Hepatocyte (in vitro differentiated cells): ENCODE measurements around the gene SEMA5B. TPM values are rescaled to one million over a fixed set of nuclear protein-coding genes. Genes with fewer than 3 reads are reported as not detected.

Experiments
- DNase-seq: peaks from one replicate; pipeline ENCODE4 v3.0.0-alpha.2; 2016; ENCODE audit warnings: low spot score
- H2AFZ ChIP-seq: fragments of 200-600 bp; sonication (generic); 2 replicates; pipeline ENCODE4 v1.6.0; 2016; ENCODE audit warnings: antibody characterized with exemption, mild to moderate bottlenecking
- H3K27ac ChIP-seq: fragments of 200-600 bp; sonication (generic); 2 replicates; pipeline ENCODE4 v1.5.1; 2016; ENCODE audit warnings: mild to moderate bottlenecking
- H3K27me3 ChIP-seq: fragments of 200-600 bp; sonication (generic); 2 replicates; pipeline ENCODE4 v1.6.1; 2016
- H3K36me3 ChIP-seq: fragments of 200-600 bp; sonication (generic); replicated peaks from 2 replicates; pipeline ENCODE4 v1.5.1; 2016; ENCODE audit warnings: low read depth; ENCODE audit not compliant: insufficient read depth
- H3K4me1 ChIP-seq: fragments of 200-600 bp; sonication (generic); 2 replicates; pipeline ENCODE4 v1.5.1; 2016; ENCODE audit warnings: mild to moderate bottlenecking, moderate library complexity; ENCODE audit not compliant: insufficient read depth
- H3K4me2 ChIP-seq: fragments of 200-600 bp; sonication (generic); 2 replicates; pipeline ENCODE4 v1.6.0; 2016
- H3K4me3 ChIP-seq: fragments of 200-600 bp; sonication (generic); 2 replicates; pipeline ENCODE4 v1.5.1; 2016; ENCODE audit warnings: mild to moderate bottlenecking
- H3K79me2 ChIP-seq: fragments of 200-600 bp; sonication (generic); 2 replicates; pipeline ENCODE4 v1.6.0; 2017; ENCODE audit warnings: mild to moderate bottlenecking
- H3K9me2 ChIP-seq: fragments of 200-600 bp; sonication (generic); replicated peaks from 2 replicates; pipeline ENCODE4 v1.6.0; 2017; ENCODE audit warnings: mild to moderate bottlenecking; ENCODE audit not compliant: insufficient read depth
- H3K9me3 ChIP-seq: fragments of 200-600 bp; sonication (generic); 2 replicates; pipeline ENCODE4 v1.5.1; 2016; ENCODE audit warnings: low read depth, mild to moderate bottlenecking
- H4K20me1 ChIP-seq: fragments of 200-600 bp; sonication (generic); 2 replicates; pipeline ENCODE4 v1.6.0; 2016; ENCODE audit warnings: mild to moderate bottlenecking; ENCODE audit not compliant: insufficient read depth, poor library complexity, severe bottlenecking
- EZH2 ChIP-seq: fragments of 200-600 bp; sonication (generic); IDR thresholded peaks from 2 replicates; pipeline ENCODE4 v1.6.1; 2016; ENCODE audit warnings: antibody characterized with exemption, mild to moderate bottlenecking, borderline replicate concordance
- EZH2phosphoT487 ChIP-seq: fragments of 200-600 bp; sonication (generic); IDR thresholded peaks from one replicate; pipeline ENCODE4 v1.6.1; 2018; ENCODE audit warnings: antibody characterized with exemption, mild to moderate bottlenecking, low read depth, moderate library complexity; ENCODE audit not compliant: unreplicated experiment, severe bottlenecking
- WGBS: methylation state at CpG from one replicate; pipeline ENCODE4 v1.1.6; 2016; ENCODE audit warnings: low lambda C conversion rate; ENCODE audit errors: missing lambda C conversion rate; 5-methylcytosine and 5-hydroxymethylcytosine counted together
- polyA plus RNA-seq: library from polyadenylated mRNA; unstranded; fragments of >200 nt; fragmentation: Nextera tagmentation; extraction: Ambion mirVana; gene quantifications from 2 replicates; pipeline ENCODE4 v1.2.1, GENCODE V29; 2016
- total RNA-seq: library from RNA; depleted of rRNA; stranded (reverse); fragments of >200 nt; gene quantifications from 2 replicates; pipeline ENCODE4 v1.2.3, GENCODE V29; 2014
- TF ChIP-seq, protein P1 (sequence below): fragments of 200-600 bp; sonication (generic); IDR thresholded peaks from 2 replicates; pipeline ENCODE4 v1.5.1; 2016; ENCODE audit warnings: antibody characterized with exemption, mild to moderate bottlenecking; ENCODE audit not compliant: poor library complexity

The SEMA5B gene
- total and polyA plus RNA-seq, 2 experiments from 2014 or later, result 1.4 to 4.2 TPM

DNA sequence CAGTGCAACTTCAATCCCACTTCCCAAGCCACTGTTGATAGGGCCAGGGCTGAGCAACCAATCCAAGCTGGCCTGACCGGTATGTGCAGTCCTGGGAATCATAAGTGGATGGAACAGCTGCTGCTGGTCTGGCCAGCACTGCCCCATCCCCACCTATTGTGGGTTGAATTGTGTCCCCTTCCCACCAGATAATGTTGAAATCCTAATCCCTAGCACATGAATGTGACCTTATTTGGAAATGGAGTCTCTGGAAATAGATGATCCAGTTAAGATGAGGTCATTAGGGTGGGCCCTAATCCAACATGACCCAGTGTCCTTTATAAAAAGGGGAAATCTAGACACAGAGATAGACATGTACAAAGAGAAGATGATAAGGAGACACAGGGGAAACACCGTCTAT lies 25.5 kb upstream of the SEMA5B start:
- no peak for DNase-seq
- H3K27ac ChIP-seq, result no peak overlapping the region
- no peaks in the 10 kb centered on the region for H3K4me1 ChIP-seq
- TF ChIP-seq EZH2phosphoT487 (no peak), EZH2 (no peak)
- TF ChIP-seq, protein P1, sequence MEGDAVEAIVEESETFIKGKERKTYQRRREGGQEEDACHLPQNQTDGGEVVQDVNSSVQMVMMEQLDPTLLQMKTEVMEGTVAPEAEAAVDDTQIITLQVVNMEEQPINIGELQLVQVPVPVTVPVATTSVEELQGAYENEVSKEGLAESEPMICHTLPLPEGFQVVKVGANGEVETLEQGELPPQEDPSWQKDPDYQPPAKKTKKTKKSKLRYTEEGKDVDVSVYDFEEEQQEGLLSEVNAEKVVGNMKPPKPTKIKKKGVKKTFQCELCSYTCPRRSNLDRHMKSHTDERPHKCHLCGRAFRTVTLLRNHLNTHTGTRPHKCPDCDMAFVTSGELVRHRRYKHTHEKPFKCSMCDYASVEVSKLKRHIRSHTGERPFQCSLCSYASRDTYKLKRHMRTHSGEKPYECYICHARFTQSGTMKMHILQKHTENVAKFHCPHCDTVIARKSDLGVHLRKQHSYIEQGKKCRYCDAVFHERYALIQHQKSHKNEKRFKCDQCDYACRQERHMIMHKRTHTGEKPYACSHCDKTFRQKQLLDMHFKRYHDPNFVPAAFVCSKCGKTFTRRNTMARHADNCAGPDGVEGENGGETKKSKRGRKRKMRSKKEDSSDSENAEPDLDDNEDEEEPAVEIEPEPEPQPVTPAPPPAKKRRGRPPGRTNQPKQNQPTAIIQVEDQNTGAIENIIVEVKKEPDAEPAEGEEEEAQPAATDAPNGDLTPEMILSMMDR, result no peak
- H3K4me3 ChIP-seq, result no peak overlapping the region
- no peak overlapping the region for H2AFZ ChIP-seq
- H3K36me3 ChIP-seq, result peaks cover 2% of the 10 kb centered on the region
- no peaks in the 10 kb centered on the region for H3K9me3 ChIP-seq
- no peaks in the 10 kb centered on the region for H4K20me1 ChIP-seq
- H3K27me3 ChIP-seq, result no peaks in the 10 kb centered on the region
- WGBS, result 65% methylated on average over 2 of the region's 2 CpGs
- no peak overlapping the region for H3K4me2 ChIP-seq
- no peaks in the 10 kb centered on the region for H3K9me2 ChIP-seq
- no peaks in the 10 kb centered on the region for H3K79me2 ChIP-seq

- Histone ChIP-seq H3K4me1 (no peaks in the 10 kb centered on the region), H3K4me3 (no peak overlapping the region), H3K36me3 (peaks cover 4% of the 10 kb centered on the region), H2AFZ (no peak overlapping the region), H3K9me3 (no peaks in the 10 kb centered on the region), H3K79me2 (no peaks in the 10 kb centered on the region), H4K20me1 (no peaks in the 10 kb centered on the region), H3K9me2 (no peaks in the 10 kb centered on the region), H3K27me3 (no peaks in the 10 kb centered on the region), H3K4me2 (no peak overlapping the region), H3K27ac (no peak overlapping the region)
- no peak for TF ChIP-seq EZH2
- TF ChIP-seq EZH2phosphoT487, result no peak
- TF ChIP-seq, protein P1, result no peak
- WGBS, result 63% methylated on average over 2 of the region's 2 CpGs
- no peak for DNase-seq
Measured at GRCh38 chr3:123050666-123051065, 23.1 kb upstream of the SEMA5B start.

GRCh38 chr3:123048480-123049237 lies 21.1 kb upstream of the SEMA5B start:
- WGBS, result 76% methylated on average over 13 of the region's 13 CpGs
- Histone ChIP-seq H4K20me1 (no peaks in the 10 kb centered on the region), H3K4me2 (no peak overlapping the region), H3K79me2 (no peaks in the 10 kb centered on the region), H3K27ac (no peak overlapping the region), H3K36me3 (peaks cover 4% of the 10 kb centered on the region), H3K9me2 (no peaks in the 10 kb centered on the region), H3K27me3 (no peaks in the 10 kb centered on the region), H3K4me3 (no peak overlapping the region), H3K9me3 (no peaks in the 10 kb centered on the region), H2AFZ (no peak overlapping the region), H3K4me1 (no peaks in the 10 kb centered on the region)
- TF ChIP-seq EZH2 (no peak), EZH2phosphoT487 (no peak)
- TF ChIP-seq, protein P1, result no peak
- DNase-seq, result no peak

- Histone ChIP-seq H3K4me1 (no peaks in the 10 kb centered on the region), H3K27me3 (no peaks in the 10 kb centered on the region), H4K20me1 (no peaks in the 10 kb centered on the region), H3K9me3 (no peaks in the 10 kb centered on the region), H2AFZ (no peak overlapping the region), H3K79me2 (no peaks in the 10 kb centered on the region), H3K4me3 (no peak overlapping the region), H3K9me2 (no peaks in the 10 kb centered on the region), H3K27ac (no peak overlapping the region), H3K4me2 (no peak overlapping the region), H3K36me3 (peaks cover 4% of the 10 kb centered on the region)
- 90% methylated on average over 3 of the region's 3 CpGs for WGBS
- no peak for TF ChIP-seq EZH2phosphoT487
- no peak for TF ChIP-seq EZH2
- TF ChIP-seq, protein P1, result no peak
- DNase-seq, result no peak
Measured at GRCh38 chr3:123047062-123047319, 19.4 kb upstream of the SEMA5B start.
